ENCODE measurements around the gene REV3L.

REV3L gene

DNA sequence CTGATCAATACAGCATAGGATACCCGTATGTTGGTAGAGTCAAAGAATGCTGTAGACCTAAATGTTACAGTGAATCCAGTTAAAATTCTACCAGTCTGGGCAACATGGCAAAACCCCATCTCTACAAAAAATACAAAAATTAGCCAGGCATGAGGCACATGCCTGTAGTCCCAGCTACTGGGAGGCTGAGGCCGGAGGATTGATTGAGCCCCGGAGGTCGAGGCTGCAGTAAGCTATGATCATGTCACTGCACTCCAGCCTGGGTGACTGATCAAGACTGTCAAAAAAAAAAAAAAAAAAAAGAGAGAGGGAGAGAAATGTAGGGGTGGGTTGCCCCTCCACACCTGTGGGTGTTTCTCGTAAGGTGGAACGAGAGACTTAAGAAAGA is 228.2 kb downstream of the REV3L start:
- DNase-seq (ENCODE audit: insufficient read length, low spot score) (no peak), FAIRE-seq (no peak)
- no peak for TF ChIP-seq TAF1 (IDR thresholded peaks at IDR 0.05; ENCODE audit: low read depth, low read length)
- no peak for TF ChIP-seq POLR2A (IDR thresholded peaks at IDR 0.05; ENCODE audit: low read depth, low read length)
- no peak for TF ChIP-seq POLR2AphosphoS5 (IDR thresholded peaks at IDR 0.05; ENCODE audit: low read depth, low read length)

DNA sequence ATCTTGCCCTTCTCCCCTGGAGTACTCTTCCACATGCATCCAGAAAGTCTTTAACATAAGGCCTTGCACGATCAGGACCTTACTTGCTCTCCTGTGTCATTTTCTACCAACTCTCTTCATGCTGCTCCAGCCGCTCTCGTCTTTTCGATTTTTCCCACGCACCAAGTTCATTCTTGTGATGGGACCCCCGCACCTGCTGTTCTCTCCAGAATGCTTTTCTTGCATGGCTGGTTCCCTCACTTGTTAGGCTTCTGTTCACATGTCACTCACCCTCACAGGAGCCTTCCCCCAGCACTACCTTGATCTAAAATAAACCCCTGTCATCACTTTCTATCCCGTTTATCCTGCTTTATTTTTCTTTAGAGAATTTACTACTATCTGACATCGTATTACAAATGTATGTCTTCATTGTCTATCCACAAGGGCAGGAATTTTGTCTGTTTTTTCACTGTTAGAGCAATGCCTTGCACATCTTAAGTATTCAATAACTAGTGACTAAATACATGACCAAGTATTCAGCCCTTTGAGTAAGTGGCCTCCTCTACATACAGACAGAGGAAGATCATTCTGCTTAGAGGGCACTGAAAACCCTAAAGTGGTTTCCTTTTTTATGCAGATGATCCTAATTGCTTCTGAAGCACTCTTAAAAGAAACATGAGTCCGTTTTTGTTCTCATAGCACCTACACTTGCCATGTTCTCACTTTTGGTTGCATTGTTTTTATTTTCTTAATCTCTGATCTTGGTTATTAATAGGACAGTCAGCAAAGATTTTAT is 228.8 kb downstream of the REV3L start:
- no peak for DNase-seq (ENCODE audit: insufficient read length, low spot score)
- no peak for TF ChIP-seq POLR2A (IDR thresholded peaks at IDR 0.05; ENCODE audit: low read depth, low read length)
- TF ChIP-seq PAX5 (IDR thresholded peaks at IDR 0.05; ENCODE audit: insufficient read depth, low read length, severe bottlenecking) = no peak
- no peak for TF ChIP-seq TAF1 (IDR thresholded peaks at IDR 0.05; ENCODE audit: low read depth, low read length)
- no peak for TF ChIP-seq POLR2AphosphoS5 (IDR thresholded peaks at IDR 0.05; ENCODE audit: low read depth, low read length)
- no peak for TF ChIP-seq POU2F2 (IDR thresholded peaks at IDR 0.05; ENCODE audit: low read depth, low read length)
- no peak for TF ChIP-seq SPI1 (IDR thresholded peaks at IDR 0.05; ENCODE audit: low read depth, low read length)
- FAIRE-seq = no peak

DNA sequence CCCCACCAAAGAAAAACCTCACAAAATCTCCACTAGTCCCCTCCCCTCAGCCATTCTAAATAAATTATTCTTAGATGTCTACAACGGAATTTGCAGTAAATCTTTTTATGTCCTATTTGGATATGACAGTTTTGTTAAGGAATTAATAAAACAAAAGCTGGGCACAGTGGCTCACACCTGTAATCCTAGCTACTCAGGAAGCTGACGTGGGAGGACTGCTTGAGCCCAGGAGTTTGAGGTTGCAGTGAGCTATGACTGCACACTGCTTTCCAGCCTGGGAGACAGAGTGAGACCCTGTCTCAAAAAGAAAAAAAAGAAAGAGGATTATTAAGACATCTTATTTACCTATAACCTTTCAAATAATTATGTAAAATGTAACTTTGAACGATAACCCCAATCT is 230.3 kb downstream of the REV3L start:
- DNase-seq (ENCODE audit: insufficient read length, low spot score) (no peak), FAIRE-seq (no peak)
- TF ChIP-seq POLR2AphosphoS5 (IDR thresholded peaks at IDR 0.05; ENCODE audit: low read depth, low read length) (no peak), TAF1 (IDR thresholded peaks at IDR 0.05; ENCODE audit: low read depth, low read length) (no peak), POU2F2 (IDR thresholded peaks at IDR 0.05; ENCODE audit: low read depth, low read length) (no peak), SPI1 (IDR thresholded peaks at IDR 0.05; ENCODE audit: low read depth, low read length) (no peak), PAX5 (IDR thresholded peaks at IDR 0.05; ENCODE audit: insufficient read depth, low read length, severe bottlenecking) (no peak), POLR2A (IDR thresholded peaks at IDR 0.05; ENCODE audit: low read depth, low read length) (no peak)

DNA sequence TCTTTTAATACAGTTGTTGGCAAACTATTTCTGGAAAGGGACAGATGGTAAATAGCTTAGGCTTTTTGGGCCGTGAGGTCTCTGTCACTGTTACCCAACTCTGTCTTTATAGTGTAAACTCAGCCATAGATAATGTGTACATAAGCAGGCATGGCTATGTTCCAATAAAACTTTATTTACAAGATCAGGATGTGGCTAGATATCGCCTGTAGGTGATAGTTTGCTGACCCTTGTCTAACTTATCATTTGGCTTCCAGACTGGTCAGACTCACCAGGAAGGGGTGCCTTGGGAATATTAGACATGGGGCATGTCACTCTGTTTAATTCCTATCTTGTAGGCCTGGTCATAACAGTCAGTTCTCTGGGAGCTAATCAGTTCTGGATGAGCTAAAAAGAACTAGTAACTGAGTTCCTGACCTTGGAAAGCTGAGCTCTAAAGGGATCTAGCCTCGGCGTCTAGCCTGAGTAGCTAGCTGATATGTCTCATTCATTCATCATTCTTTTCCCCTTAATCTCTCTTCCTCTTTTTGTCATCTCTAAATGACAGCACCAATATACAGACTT is 232.1 kb downstream of the REV3L start:
- no peak for DNase-seq (ENCODE audit: insufficient read length, low spot score)
- TF ChIP-seq SPI1 (IDR thresholded peaks at IDR 0.05; ENCODE audit: low read depth, low read length) (peak; percentile 88), TAF1 (IDR thresholded peaks at IDR 0.05; ENCODE audit: low read depth, low read length) (no peak), POLR2A (IDR thresholded peaks at IDR 0.05; ENCODE audit: low read depth, low read length) (no peak)
- FAIRE-seq = peak; percentile 5
